Stimulated activated naive CD8-positive, alpha-beta T cell treated with anti-CD3 and anti-CD28 coated beads, Interleukin-15, Interleukin-2, amounts not matched to agents 100 U/mL and 50 U/mL, for 24 hours (primary cell): ENCODE measurements around the gene FRMD4A.
A peak's percentile ranks its signal among the peaks of the same experiment; 100 is the strongest.
"Not testable (repeated sequence)": the region's sequence is repeated elsewhere in the genome, so short reads cannot be mapped to it uniquely, and the experiment has no call there.

Source experiments
- ATAC-seq: fragments of 150-1000 bp; cut with Tn5 transposase; one replicate; pipeline ENCODE4 v1.10.0; 2021
- DNase-seq: peaks from one replicate; pipeline ENCODE4 v3.0.0; 2021

FRMD4A gene

DNA sequence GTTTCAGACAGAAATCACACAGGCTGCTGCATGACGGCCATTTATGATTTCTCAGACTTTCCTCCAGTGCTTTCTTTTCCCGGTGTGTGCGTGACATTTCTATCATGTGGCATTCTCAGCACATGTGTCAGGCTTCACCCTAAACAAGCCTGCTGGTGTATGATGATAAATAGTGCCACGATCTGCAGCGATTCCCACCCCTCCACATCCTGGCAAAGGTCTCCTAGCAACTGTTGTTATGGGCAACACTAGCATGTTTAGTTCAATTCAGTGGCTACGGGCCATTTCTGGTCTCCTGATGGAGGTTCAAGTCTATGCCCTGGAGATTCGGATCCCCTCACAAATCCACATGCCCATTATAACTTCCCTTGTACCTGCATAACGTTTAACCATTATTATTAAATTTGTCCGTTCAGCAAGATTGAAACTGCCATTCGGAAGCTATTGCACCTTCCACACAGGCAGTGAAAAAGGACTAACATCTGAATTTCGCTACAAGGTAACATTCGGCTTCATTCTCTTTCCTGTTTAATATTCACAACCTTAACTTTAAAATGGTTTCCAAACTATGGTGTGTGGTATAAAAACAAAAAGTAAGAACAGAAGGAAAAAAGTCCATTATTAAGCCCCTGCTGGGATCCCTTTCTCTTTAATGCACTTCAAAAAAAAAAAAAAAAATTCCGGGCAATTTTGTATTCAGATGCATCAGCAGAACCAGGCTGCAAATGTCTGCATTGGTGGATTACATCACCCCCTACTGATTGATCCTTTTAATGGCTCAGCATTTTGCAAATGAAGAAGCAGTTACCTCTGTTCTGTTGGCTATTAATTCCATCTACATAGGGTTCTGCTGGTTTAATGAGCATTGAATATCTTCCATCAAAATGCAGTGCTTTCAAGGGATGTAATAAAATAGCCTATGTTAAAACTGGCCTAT, 90.2 kb downstream of the FRMD4A start:
- ATAC-seq (no peak), DNase-seq (no peak)

- DNase-seq, ATAC-seq: not testable (repeated sequence)
Observed at GRCh38 chr10:14238659-14239058, 92.1 kb downstream of the FRMD4A start.

GRCh38 chr10:14236341-14236740, 94.4 kb downstream of the FRMD4A start:
- ATAC-seq (no peak), DNase-seq (no peak)

DNA sequence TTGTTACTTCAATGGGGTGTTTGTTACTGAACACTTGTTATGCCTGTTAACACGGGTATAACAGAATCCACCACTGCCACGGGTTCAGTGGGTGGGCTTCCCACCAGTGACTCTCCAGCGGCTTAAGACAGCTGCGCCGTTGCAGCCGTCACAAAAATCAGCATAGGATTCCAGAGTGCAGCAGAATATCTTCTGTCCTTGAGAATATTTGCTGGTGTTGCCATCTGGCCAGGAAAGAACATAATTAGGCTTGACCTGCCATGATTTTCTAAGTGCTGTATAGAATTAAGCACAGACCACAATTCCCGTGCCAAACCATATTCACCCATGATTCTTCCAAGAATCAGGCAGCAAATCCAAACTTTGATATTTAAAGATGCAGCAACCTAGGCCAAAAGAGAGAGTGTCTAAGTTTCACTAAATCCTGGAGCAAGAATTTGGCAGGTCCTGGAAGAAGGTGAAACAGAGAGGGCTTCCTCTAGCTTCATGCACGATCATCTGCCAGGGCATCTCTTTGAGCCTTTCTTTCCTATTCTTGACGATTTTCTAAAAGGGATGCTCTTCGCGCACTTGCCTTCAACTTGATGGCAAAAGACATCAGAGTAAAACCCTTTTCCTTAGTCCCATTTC, 95.0 kb downstream of the FRMD4A start:
- ATAC-seq (no peak), DNase-seq (no peak)

GRCh38 chr10:14233566-14233965, 97.2 kb downstream of the FRMD4A start:
- DNase-seq (no peak), ATAC-seq (no peak)

DNA sequence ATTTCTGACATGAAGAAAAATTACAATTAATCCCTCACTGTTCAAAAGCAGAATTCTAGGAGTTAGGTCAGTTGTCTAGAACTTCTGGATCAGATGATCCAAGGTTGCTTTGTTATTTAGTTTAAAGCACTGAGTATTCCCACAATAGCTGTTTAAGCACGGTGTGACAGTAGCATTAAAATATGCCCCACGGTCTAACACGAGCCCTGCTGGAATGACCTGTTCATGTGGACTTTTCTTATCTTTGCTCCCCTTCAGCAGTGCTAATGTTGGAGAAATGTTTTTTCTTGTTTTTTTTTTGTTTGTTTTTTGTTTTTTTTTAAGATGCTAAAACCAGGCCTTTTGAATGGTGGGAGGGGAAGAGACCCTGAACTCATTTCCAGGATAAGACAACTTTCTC, 101.9 kb downstream of the FRMD4A start:
- ATAC-seq, DNase-seq: not testable (repeated sequence)

DNA sequence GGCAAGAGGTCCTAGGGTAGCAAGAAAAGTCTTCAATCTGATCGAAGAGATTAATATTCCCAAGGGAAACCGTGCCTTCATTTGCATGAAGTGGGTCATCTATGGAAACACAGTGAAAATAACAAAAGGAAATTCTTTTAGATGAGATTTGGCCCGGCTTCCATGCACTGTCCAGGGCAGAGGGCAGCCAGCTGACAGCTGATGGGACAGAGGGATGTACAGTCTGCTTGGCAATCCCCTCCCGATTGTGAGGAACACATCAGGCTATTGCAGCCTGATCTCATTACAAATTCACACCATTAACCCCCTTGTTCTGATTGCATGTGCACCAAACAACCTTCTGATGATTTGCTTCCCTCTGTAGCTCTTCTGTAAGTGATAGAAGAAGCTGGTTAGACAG, 105.3 kb downstream of the FRMD4A start:
- ATAC-seq (no peak), DNase-seq (no peak)

- DNase-seq, result no peak
Observed at GRCh38 chr10:14220026-14220425, 110.7 kb downstream of the FRMD4A start.

DNA sequence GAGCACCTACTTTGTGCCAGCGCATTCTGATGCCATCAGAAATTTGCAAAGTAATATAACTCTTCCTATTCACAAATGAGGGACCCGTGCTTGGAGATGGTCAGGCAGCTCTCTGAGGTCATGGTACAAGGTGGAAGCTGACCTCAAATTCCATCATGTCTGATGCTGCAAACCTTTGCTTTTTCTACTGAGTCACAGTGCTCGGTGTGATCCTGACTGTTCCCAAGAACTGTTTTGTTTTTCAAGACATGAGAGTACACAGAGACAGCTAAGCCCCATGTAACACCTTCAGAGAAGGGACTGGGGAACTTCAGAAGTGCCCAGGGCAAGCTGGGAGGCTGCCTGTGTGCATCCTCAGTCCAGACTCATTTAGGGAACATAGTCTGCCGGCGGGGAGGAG, 111.3 kb downstream of the FRMD4A start:
- DNase-seq (no peak), ATAC-seq (no peak)

More at GRCh38 chr10:14220026-14220425, 110.7 kb downstream of the FRMD4A start:
- no peak for ATAC-seq

GRCh38 chr10:14215641-14216040, 115.1 kb downstream of the FRMD4A start:
- DNase-seq (no peak), ATAC-seq (no peak)

DNA sequence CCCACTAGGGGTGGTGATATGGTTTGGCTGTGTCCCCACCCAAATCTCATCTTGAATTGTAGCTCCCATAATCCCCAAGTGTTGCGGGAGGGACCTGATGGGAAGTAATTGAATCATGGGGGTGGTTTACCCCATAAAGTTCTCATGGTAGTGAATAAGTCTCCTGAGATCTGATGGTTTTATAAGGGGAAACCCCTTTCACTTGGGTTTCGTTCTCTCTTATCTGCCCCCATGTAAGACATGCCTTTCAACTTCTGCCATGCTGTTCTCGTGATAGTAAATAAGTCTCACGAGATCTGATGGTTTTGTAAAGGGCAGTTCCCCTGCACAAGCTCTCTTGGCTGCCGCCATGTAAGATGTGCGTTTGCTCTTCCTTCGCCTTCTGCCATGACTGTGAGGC, 117.0 kb downstream of the FRMD4A start:
- not testable (repeated sequence) for DNase-seq, ATAC-seq

- no peak for ATAC-seq
- DNase-seq, result no peak
Observed at GRCh38 chr10:14211610-14212009, 119.1 kb downstream of the FRMD4A start.

GRCh38 chr10:14208231-14208630, 122.5 kb downstream of the FRMD4A start:
- ATAC-seq (no peak), DNase-seq (no peak)

DNA sequence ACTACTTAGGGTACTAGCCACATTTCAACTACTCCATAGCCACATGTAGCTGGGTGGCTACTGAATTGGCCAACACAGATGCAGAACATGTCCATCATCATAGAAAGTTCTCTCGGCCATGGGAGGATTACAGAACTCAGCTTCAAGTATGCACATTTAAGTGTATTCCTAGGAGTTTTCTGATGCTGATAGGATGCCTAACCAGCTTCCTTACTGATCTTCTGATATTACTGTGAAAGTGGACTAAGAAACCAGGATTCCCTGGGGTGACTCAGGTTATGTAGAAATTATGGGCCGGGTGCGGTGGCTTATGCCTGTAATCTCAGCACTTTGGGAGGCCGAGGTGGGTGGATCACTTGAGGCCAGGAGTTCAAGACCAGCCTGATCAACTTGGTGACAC, 125.5 kb downstream of the FRMD4A start:
- DNase-seq (no peak), ATAC-seq (no peak)

- ATAC-seq (no peak), DNase-seq (peak; percentile 21)
Observed at GRCh38 chr10:14200698-14201544, 129.8 kb downstream of the FRMD4A start.

- ATAC-seq, DNase-seq: not testable (repeated sequence)
Observed at GRCh38 chr10:14199098-14199497, 131.6 kb downstream of the FRMD4A start.

DNA sequence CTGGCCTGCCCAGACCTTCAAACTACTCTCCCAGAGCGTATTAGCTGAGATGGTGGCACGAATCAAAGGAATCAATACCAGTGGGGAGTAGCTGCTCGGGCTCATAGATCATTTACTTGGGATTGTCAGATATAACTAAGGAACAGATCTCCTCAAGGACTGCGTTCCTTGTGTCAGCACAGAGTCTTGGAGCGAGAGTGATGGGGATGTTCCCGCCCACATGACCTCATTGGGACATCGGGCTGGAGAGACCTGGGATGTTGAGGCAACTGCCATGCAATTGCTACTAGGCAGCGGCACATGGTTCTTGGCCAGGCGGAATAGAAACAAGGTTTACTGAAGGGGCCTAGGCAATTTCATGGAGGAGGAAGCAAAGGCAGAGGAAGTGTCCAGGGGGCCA, 132.6 kb downstream of the FRMD4A start:
- ATAC-seq, result no peak

GRCh38 chr10:14196113-14196512, 134.6 kb downstream of the FRMD4A start:
- ATAC-seq (no peak), DNase-seq (no peak)

More for the DNA sequence above, 132.6 kb downstream of the FRMD4A start:
- DNase-seq, result no peak

DNA sequence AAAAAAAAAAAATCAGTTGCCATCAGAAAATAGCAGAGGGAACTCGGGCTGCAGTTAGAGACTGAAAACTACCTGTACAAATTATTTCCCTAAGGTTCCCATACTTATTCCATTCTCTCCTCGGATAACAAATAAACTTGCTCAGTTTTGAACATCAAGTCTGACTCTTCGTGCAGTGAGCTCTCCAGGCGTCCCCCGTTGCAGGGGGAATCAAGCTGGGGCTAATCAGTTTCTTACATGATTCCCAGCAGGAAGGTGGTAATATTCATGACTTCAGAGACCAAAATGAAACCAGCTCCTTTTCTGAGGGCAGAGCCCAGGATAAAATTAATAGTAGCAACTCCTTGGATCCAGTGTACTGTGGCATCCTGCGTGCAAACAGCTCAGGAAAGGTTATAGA, 135.3 kb downstream of the FRMD4A start:
- DNase-seq, result no peak
- no peak for ATAC-seq

- DNase-seq (no peak), ATAC-seq (no peak)
Observed at GRCh38 chr10:14192746-14193145, 138.0 kb downstream of the FRMD4A start.

GRCh38 chr10:14191871-14192270, 138.9 kb downstream of the FRMD4A start:
- no peak for DNase-seq
- no peak for ATAC-seq

DNA sequence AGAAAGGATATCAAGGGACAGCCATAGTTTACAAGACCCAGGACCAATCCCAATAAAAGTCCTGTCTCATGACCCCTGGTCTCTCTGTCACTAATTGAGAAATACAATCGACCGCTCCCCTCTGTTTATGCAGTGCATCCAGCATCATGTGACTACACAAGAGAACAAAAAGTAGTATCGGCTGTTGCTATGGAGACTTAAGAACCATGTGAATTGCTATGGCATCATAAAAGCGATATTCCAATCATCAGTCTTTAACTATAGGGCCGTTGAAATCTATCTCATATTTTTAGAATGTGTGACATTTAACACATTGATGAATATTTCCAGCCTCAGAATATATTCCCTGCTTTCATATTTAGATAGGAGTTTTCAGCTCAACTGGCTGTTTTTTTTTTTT, 139.3 kb downstream of the FRMD4A start:
- ATAC-seq, result no peak
- no peak for DNase-seq
